Measurements from ENCODE around the gene MED25.

Gene MED25

GRCh38 chr19:49863254-49863934 lies 45.3 kb downstream of the MED25 start:
- H3K4me1 ChIP-seq (ENCODE audit: control insufficient read depth, insufficient read depth, low read depth, low read length) = peaks cover 48% of the 10 kb centered on the region
- no peak overlapping the region for H2BK15ac ChIP-seq (ENCODE audit: low read depth, poor library complexity, severe bottlenecking)
- no peak overlapping the region for H3K4me2 ChIP-seq (ENCODE audit: low read length, poor library complexity, severe bottlenecking)
- H2BK120ac ChIP-seq (ENCODE audit: low read depth, low read length) = no peak overlapping the region
- H2BK5ac ChIP-seq (ENCODE audit: low read depth, low read length, poor library complexity, severe bottlenecking) = no peak overlapping the region
- peaks cover 50 to 71% of the 10 kb centered on the region in 2 experiments for H3K36me3 ChIP-seq (ENCODE audit: control insufficient read depth in 1 of 2, insufficient read depth in 2 of 2, low read depth in 1 of 2, low read length in 2 of 2)
- H3K4ac ChIP-seq (ENCODE audit: low read depth in 1 of 2, low read length in 2 of 2) = no peak overlapping the region
- peak overlapping the region; percentile 34 for H4K91ac ChIP-seq (ENCODE audit: low read length)
- H2AK5ac ChIP-seq (ENCODE audit: low read length, severe bottlenecking) = peak overlapping the region; percentile 2
- peaks cover 21% of the 10 kb centered on the region for H3K79me1 ChIP-seq (replicated peaks; ENCODE audit: low read length, poor library complexity, severe bottlenecking)
- H3K14ac ChIP-seq (ENCODE audit: low read length in 2 of 2) = no peak overlapping the region
- no peaks in the 10 kb centered on the region for H3K9me3 ChIP-seq (ENCODE audit: control insufficient read depth, low read length)
- no peak for DNase-seq
- H3K9ac ChIP-seq (ENCODE audit: low read length) = no peak overlapping the region
- no peak overlapping the region for H2AFZ ChIP-seq (ENCODE audit: low read depth, low read length)
- WGBS = 97% methylated on average over 24 of the region's 24 CpGs
- H3K27ac ChIP-seq (ENCODE audit: low read length, poor library complexity, severe bottlenecking) = no peak overlapping the region
- no peak overlapping the region for H3K4me3 ChIP-seq (ENCODE audit: insufficient read depth in 1 of 2, low read depth in 1 of 2, low read length in 2 of 2)
- H2BK12ac ChIP-seq (ENCODE audit: low read length in 2 of 2) = peak overlapping the region in 1 of 2 experiments; percentile 67
- H3K27me3 ChIP-seq (ENCODE audit: control insufficient read depth in 1 of 2, insufficient read depth in 1 of 2, low read length in 2 of 2) = no peaks in the 10 kb centered on the region
- H3K23ac ChIP-seq (ENCODE audit: low read length in 2 of 2) = no peak overlapping the region
- no peak overlapping the region for H4K8ac ChIP-seq (ENCODE audit: low read length)
- H3K18ac ChIP-seq (ENCODE audit: low read depth in 1 of 2, low read length in 2 of 2) = no peak overlapping the region

- no peak overlapping the region for H2BK15ac ChIP-seq (ENCODE audit: low read depth, poor library complexity, severe bottlenecking)
- H3K4ac ChIP-seq (ENCODE audit: low read depth in 1 of 2, low read length in 2 of 2) = no peak overlapping the region
- no peak overlapping the region for H3K27ac ChIP-seq (ENCODE audit: low read length, poor library complexity, severe bottlenecking)
- H3K79me1 ChIP-seq (replicated peaks; ENCODE audit: low read length, poor library complexity, severe bottlenecking) = peaks cover 21% of the 10 kb centered on the region
- H3K27me3 ChIP-seq (ENCODE audit: control insufficient read depth in 1 of 2, insufficient read depth in 1 of 2, low read length in 2 of 2) = no peaks in the 10 kb centered on the region
- DNase-seq = no peak
- H2AK5ac ChIP-seq (ENCODE audit: low read length, severe bottlenecking) = no peak overlapping the region
- 97% methylated on average over 17 of the region's 17 CpGs for WGBS
- no peak overlapping the region for H2BK120ac ChIP-seq (ENCODE audit: low read depth, low read length)
- H3K4me2 ChIP-seq (ENCODE audit: low read length, poor library complexity, severe bottlenecking) = no peak overlapping the region
- H3K18ac ChIP-seq (ENCODE audit: low read depth in 1 of 2, low read length in 2 of 2) = no peak overlapping the region
- no peak overlapping the region for H3K23ac ChIP-seq (ENCODE audit: low read length in 2 of 2)
- H2BK5ac ChIP-seq (ENCODE audit: low read depth, low read length, poor library complexity, severe bottlenecking) = no peak overlapping the region
- H2AFZ ChIP-seq (ENCODE audit: low read depth, low read length) = no peak overlapping the region
- no peak overlapping the region for H2BK12ac ChIP-seq (ENCODE audit: low read length in 2 of 2)
- H4K91ac ChIP-seq (ENCODE audit: low read length) = no peak overlapping the region
- H3K9ac ChIP-seq (ENCODE audit: low read length) = no peak overlapping the region
- peaks cover 45 to 65% of the 10 kb centered on the region in 2 experiments for H3K36me3 ChIP-seq (ENCODE audit: control insufficient read depth in 1 of 2, insufficient read depth in 2 of 2, low read depth in 1 of 2, low read length in 2 of 2)
- no peak overlapping the region for H4K8ac ChIP-seq (ENCODE audit: low read length)
- no peak overlapping the region for H3K4me3 ChIP-seq (ENCODE audit: insufficient read depth in 1 of 2, low read depth in 1 of 2, low read length in 2 of 2)
- no peak overlapping the region for H3K14ac ChIP-seq (ENCODE audit: low read length in 2 of 2)
- no peaks in the 10 kb centered on the region for H3K9me3 ChIP-seq (ENCODE audit: control insufficient read depth, low read length)
- H3K4me1 ChIP-seq (ENCODE audit: control insufficient read depth, insufficient read depth, low read depth, low read length) = peaks cover 44% of the 10 kb centered on the region
These were observed 45.8 kb downstream of the MED25 start for GRCh38 chr19:49863935-49864320.

GRCh38 chr19:49864890-49865289 lies 46.8 kb downstream of the MED25 start:
- Histone ChIP-seq H3K14ac (ENCODE audit: low read length in 2 of 2) (no peak overlapping the region), H3K4me1 (ENCODE audit: control insufficient read depth, insufficient read depth, low read depth, low read length) (peaks cover 41% of the 10 kb centered on the region), H3K23ac (ENCODE audit: low read length in 2 of 2) (no peak overlapping the region), H3K4ac (ENCODE audit: low read depth in 1 of 2, low read length in 2 of 2) (no peak overlapping the region), H3K4me2 (ENCODE audit: low read length, poor library complexity, severe bottlenecking) (no peak overlapping the region), H3K36me3 (ENCODE audit: control insufficient read depth in 1 of 2, insufficient read depth in 2 of 2, low read depth in 1 of 2, low read length in 2 of 2) (peaks cover 40 to 59% of the 10 kb centered on the region in 2 experiments), H2BK12ac (ENCODE audit: low read length in 2 of 2) (no peak overlapping the region), H3K79me1 (replicated peaks; ENCODE audit: low read length, poor library complexity, severe bottlenecking) (peaks cover 21% of the 10 kb centered on the region), H3K9ac (ENCODE audit: low read length) (no peak overlapping the region), H2AK5ac (ENCODE audit: low read length, severe bottlenecking) (no peak overlapping the region), H2BK15ac (ENCODE audit: low read depth, poor library complexity, severe bottlenecking) (no peak overlapping the region), H3K9me3 (ENCODE audit: control insufficient read depth, low read length) (no peaks in the 10 kb centered on the region), H2AFZ (ENCODE audit: low read depth, low read length) (no peak overlapping the region), H4K91ac (ENCODE audit: low read length) (no peak overlapping the region), H2BK5ac (ENCODE audit: low read depth, low read length, poor library complexity, severe bottlenecking) (no peak overlapping the region), H3K4me3 (ENCODE audit: insufficient read depth in 1 of 2, low read depth in 1 of 2, low read length in 2 of 2) (peak overlapping the region in 1 of 2 experiments; percentile 93), H4K8ac (ENCODE audit: low read length) (no peak overlapping the region), H2BK120ac (ENCODE audit: low read depth, low read length) (no peak overlapping the region), H3K27ac (ENCODE audit: low read length, poor library complexity, severe bottlenecking) (no peak overlapping the region), H3K18ac (ENCODE audit: low read depth in 1 of 2, low read length in 2 of 2) (no peak overlapping the region), H3K27me3 (ENCODE audit: control insufficient read depth in 1 of 2, insufficient read depth in 1 of 2, low read length in 2 of 2) (no peaks in the 10 kb centered on the region)
- 95% methylated on average over 13 of the region's 13 CpGs for WGBS
- no peak for DNase-seq

- peak within 1 kb of the TSS; percentile 86 for H3K9ac ChIP-seq (ENCODE audit: low read length)
- peak within 1 kb of the TSS; percentile 21 for H2BK5ac ChIP-seq (ENCODE audit: low read depth, low read length, poor library complexity, severe bottlenecking)
- peak within 1 kb of the TSS; percentile 95 for H4K8ac ChIP-seq (ENCODE audit: low read length)
- peak within 1 kb of the TSS; percentile 85 to 93 for H3K4me3 ChIP-seq (ENCODE audit: insufficient read depth in 1 of 2, low read depth in 1 of 2, low read length in 2 of 2)
- H3K79me1 ChIP-seq (replicated peaks; ENCODE audit: low read length, poor library complexity, severe bottlenecking) = peaks cover 25% of the 10 kb centered on the region
- H3K14ac ChIP-seq (ENCODE audit: low read length in 2 of 2) = peak within 1 kb of the TSS in 1 of 2 experiments; percentile 84
- peak within 1 kb of the TSS in 1 of 2 experiments; percentile 47 for H3K23ac ChIP-seq (ENCODE audit: low read length in 2 of 2)
- peak within 1 kb of the TSS; percentile 74 for H3K4me2 ChIP-seq (ENCODE audit: low read length, poor library complexity, severe bottlenecking)
- H3K18ac ChIP-seq (ENCODE audit: low read depth in 1 of 2, low read length in 2 of 2) = peak within 1 kb of the TSS; percentile 91 to 98
- peak within 1 kb of the TSS; percentile 87 for H2BK15ac ChIP-seq (ENCODE audit: low read depth, poor library complexity, severe bottlenecking)
- H2BK120ac ChIP-seq (ENCODE audit: low read depth, low read length) = peak within 1 kb of the TSS; percentile 29
- peak; percentile 96 for DNase-seq
- peaks cover 39 to 56% of the 10 kb centered on the region in 2 experiments for H3K36me3 ChIP-seq (ENCODE audit: control insufficient read depth in 1 of 2, insufficient read depth in 2 of 2, low read depth in 1 of 2, low read length in 2 of 2)
- H2AK5ac ChIP-seq (ENCODE audit: low read length, severe bottlenecking) = peak within 1 kb of the TSS; percentile 81
- peak within 1 kb of the TSS; percentile 89 for H4K91ac ChIP-seq (ENCODE audit: low read length)
- under 1% methylated on average over 62 of the region's 65 CpGs for WGBS
- H3K4me1 ChIP-seq (ENCODE audit: control insufficient read depth, insufficient read depth, low read depth, low read length) = peaks cover 43% of the 10 kb centered on the region
- H3K9me3 ChIP-seq (ENCODE audit: control insufficient read depth, low read length) = no peaks in the 10 kb centered on the region
- H2BK12ac ChIP-seq (ENCODE audit: low read length in 2 of 2) = peak within 1 kb of the TSS; percentile 55 to 91
- peak within 1 kb of the TSS; percentile 5 to 83 for H3K4ac ChIP-seq (ENCODE audit: low read depth in 1 of 2, low read length in 2 of 2)
- no peaks in the 10 kb centered on the region for H3K27me3 ChIP-seq (ENCODE audit: control insufficient read depth in 1 of 2, insufficient read depth in 1 of 2, low read length in 2 of 2)
- peak within 1 kb of the TSS; percentile 49 for H2AFZ ChIP-seq (ENCODE audit: low read depth, low read length)
- H3K27ac ChIP-seq (ENCODE audit: low read length, poor library complexity, severe bottlenecking) = peak within 1 kb of the TSS; percentile 94
These were observed 49.1 kb downstream of the MED25 start, which contains the start of gene PNKP for GRCh38 chr19:49866933-49867782. PNKP (minus strand) TSS chr19:49867576; CDS start chr19:49867204, 372 bp downstream.
